GM12874 (cell line): ENCODE data around the gene GAS7.

ENCODE experiments used
- TF ChIP-seq, protein P1 (sequence below): IDR thresholded peaks from 2 replicates; pipeline ENCODE4 v1.5.1; 2011; ENCODE audit warnings: low read depth, mild to moderate bottlenecking, control low read depth, low read length, moderate library complexity; ENCODE audit not compliant: insufficient read depth

Gene GAS7

DNA sequence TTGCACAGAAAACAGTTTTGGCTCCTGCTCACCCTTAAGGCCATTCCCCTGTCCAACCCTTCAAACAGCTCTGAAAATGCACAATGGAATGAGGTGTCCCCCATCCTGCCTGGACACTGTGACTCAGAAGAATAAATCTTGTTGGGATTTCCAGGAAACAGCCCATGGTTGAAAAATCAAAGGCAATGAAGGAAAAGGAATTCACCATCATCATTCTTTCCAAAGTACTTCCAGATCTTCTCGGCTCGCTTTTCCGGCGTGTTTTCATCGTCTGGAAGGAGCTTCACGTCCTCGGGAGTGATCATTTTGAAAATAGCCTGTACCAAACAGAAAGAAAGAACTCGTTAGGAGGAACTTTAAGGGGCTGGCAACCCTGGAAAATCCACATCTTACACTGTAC is 297.6 kb downstream of the GAS7 start:
- TF ChIP-seq, protein P1, sequence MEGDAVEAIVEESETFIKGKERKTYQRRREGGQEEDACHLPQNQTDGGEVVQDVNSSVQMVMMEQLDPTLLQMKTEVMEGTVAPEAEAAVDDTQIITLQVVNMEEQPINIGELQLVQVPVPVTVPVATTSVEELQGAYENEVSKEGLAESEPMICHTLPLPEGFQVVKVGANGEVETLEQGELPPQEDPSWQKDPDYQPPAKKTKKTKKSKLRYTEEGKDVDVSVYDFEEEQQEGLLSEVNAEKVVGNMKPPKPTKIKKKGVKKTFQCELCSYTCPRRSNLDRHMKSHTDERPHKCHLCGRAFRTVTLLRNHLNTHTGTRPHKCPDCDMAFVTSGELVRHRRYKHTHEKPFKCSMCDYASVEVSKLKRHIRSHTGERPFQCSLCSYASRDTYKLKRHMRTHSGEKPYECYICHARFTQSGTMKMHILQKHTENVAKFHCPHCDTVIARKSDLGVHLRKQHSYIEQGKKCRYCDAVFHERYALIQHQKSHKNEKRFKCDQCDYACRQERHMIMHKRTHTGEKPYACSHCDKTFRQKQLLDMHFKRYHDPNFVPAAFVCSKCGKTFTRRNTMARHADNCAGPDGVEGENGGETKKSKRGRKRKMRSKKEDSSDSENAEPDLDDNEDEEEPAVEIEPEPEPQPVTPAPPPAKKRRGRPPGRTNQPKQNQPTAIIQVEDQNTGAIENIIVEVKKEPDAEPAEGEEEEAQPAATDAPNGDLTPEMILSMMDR = no peak

DNA sequence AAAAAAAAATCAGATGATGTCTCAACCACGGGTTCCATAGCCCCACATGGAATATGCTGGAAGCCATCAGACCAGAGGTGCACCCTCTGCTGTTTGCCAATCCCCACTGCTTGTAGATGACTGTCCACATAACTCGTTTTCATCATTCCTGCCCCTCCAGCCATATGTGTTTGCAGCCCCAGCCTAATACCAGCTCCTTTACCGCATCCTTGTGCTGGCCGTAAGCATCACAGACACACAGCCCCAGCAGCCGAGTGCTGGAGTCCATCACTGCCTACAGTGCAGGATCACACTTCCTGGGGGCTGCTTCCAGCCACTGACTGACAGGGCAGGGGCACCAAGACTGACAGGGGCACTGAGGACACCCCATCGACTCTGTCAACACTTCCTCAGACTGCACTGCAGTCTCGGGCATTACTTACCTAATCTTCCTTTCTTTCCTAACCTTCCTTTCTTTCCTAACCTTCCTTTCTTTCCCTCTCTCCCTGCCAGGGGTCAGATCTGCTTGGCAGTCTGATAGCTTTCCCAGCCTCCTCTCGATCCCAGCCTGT is 298.3 kb downstream of the GAS7 start:
- TF ChIP-seq, protein P1 = no peak

DNA sequence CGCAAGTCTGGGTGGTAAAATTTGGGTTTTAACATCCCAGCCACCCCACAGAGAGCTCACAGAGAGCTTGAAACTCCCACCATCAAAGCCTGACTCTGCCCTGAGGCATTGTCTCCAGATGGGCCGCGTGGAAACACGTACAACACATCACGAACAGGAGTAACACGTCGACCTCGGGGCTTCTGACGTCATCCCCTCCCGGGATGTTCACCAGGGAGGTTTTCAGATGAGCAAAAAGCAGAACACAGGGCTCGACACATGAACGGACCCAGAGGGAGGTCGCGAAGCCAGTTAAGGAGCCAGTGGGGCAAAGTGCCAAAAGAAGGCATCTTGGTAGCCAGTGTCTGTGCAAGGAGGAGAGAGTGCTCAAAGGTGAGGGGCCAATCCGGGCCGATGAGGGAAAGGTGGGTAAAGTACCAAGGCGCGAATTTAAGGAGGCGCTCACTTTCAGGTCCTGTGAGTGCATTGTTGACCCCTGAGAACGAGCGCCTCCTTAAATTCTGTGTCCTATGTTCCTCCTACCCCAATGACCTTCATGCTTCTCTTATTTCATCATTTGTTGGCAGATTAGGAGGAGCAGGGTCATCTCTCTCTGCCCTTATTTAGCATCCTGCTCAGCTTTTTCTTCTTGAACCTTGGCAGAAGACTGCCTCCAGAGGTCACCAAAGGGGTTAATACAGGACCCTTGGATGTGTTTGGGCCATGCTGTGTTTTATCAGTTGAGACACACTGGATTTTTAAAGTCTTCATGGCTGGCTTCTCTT is 298.9 kb downstream of the GAS7 start:
- TF ChIP-seq, protein P1 = no peak

DNA sequence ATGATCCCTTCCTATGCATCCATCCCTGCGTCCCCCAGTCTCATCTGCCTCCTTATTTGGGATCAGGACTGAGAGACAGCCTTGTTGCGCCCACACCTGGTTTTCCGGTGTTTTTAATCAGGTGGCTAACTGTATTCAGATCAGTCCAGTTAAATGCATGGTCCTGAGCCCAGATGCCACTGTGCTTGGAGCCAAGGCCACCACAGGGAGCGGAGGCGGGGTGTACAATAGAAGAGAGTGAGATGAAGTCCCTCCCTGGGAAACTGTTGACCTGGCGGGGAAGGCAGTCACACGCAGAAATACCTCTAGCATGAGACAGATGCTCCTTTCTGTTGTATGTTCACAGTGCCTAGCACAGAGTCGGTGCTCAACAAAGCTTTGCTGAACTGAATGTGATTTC is 299.6 kb downstream of the GAS7 start:
- TF ChIP-seq, protein P1 = no peak

DNA sequence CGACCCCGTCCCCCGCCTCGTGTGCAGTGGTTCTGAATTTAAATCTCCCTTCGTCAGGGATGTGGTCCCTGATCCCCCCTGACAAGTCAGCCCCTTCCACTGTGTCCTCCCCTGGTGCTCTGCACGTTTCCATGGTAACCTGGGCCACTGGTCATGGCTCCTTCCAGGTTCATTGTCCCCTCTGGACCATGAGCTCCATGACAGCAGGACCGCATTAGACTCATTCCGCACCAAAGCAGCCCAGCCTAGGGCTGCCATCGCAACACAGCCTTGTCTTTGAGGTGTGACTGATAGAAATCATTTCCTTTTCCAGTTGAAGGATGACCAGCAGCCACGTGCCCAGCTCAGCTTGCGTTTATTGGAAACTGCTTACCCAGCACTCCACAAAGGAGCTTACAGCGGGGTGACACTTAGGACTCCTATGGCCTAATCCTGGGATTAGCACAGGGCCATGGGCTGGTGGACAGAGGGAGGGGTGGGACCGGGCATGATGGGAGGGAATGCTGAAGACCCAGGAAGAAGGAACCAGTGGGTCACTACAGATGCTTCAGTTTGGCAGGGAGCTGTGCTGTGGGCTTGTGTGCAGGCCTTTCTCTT is 300.9 kb downstream of the GAS7 start:
- TF ChIP-seq, protein P1 = no peak

DNA sequence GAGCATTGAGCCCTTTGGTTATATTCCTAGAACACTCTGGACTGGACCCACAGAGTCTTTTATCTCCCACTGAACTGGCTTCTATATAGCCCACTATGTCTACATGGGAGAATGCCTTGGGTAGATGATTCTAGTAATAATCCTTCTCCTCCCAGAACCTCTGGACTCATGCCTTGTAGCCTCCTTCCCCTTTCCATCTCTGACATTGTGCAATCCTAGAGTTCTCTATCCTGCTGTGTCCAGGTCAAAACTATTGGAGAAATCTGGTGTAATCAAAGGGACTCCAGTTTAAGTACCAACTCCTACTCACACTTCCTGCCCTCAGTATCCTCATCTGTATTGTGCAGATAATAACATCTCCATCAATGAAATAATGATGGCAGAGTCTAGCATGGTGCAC is 302.5 kb downstream of the GAS7 start:
- TF ChIP-seq, protein P1 = no peak

DNA sequence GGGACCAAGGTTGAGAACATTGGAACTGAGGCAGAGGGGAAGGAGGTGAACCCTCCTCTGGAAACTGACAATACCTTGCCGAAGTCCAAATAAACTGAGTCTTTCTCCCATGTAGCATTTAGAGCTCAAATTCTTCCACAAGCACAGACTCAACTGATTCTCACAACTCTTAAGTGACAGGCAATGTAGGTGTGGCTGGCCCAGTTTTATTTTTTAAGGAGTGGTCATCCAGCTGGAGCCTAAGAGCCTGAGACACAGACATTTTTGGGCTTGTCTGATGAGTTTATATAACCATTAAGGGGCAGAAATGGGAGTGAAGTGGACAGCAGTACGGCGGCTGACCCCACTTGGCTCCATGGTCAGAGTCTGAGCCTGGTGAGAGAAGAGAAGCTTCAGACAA is 304.2 kb downstream of the GAS7 start:
- TF ChIP-seq, protein P1 = no peak
